GM18507 (cell line): ENCODE data around the gene TBCD.

Experiments used
- DNase-seq: peaks from one replicate; pipeline ENCODE4 v3.0.0; 2011; ENCODE audit warnings: low read depth; ENCODE audit not compliant: insufficient read length; ENCODE audit errors: extremely low spot score
- FAIRE-seq: peaks from 2 replicates; lab custom pipeline; 2011; peaks lifted over from hg19 to GRCh38; lab: Jason Lieb, UNC

The TBCD gene

DNA sequence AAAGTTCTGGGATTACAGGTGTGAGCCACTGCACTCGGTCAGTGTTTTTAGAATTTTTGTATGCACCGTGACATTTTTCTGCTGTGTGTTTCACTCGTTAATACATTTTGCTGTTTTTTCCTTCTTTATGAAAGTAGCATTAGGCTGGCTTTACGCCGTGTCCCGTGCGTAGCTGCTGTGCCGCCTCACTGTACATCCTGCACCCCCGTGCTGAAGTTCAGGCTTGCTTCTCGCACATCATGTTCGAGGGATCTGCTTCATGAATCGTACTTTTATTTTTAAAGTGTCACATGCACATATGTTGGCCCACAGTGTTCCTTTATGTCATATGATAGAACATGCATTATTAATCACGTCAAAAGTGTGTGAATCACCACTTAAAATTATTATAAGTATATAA is 172.3 kb downstream of the TBCD start:
- no peak for DNase-seq
- FAIRE-seq, result no peak

DNA sequence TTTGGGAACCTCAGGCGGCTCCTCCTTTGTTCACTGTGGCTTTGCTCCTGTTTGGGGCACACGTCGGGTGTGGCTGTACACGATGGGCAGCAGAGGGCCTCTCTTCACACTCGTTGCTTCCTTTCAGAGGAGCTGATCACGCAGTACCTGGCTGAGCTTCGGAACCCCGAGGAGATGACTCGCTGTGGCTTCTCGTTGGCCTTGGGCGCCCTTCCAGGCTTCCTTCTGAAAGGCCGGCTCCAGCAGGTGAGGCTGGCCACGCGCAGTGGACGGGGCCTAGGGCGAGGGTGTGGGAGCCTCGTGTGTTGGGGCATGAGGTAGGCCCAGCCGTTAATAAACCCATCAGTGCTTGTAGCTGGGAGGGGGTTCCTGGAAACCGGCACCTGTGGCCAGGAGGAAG is 172.9 kb downstream of the TBCD start:
- no peak for FAIRE-seq
- no peak for DNase-seq

DNA sequence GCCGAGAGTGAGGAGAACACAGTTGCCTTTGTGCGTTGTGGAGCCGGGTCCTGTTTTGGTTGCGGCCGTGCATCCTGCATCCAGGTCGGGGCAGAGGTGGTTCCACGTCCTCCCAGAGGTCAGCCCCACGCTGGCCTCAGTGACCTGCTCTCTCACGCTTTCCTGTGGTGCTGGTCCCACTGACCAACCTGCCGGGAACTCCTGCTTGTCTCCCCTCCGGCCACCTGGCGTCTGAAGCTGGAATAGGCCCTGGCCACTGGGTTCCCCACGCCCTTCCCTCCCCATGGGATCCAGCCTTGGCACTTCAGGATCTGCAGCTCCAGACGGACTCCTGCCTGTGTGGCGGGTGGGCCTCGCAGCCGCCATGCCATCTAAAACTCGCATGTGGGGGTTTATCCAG is 173.5 kb downstream of the TBCD start:
- no peak for FAIRE-seq

DNA sequence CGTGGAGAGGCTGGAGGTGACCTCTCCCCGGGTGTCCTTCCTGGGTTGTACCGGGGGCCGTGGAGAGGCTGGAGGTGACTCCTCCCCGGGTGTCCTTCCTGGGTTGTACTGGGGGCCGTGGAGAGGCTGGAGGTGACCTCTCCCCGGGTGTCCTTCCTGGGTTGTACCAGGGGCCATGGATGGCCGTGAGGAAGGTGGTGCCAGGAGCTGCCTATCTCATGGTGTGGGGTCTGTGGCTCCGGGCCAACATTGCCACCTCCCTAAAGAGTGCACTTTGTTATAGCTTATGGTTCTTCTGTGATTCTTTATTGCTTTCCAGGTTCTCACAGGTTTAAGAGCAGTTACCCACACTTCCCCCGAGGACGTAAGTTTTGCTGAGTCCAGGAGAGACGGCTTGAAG is 174.2 kb downstream of the TBCD start:
- FAIRE-seq (no peak), DNase-seq (no peak)

More for the DNA sequence above, 173.5 kb downstream of the TBCD start:
- DNase-seq, result no peak

DNA sequence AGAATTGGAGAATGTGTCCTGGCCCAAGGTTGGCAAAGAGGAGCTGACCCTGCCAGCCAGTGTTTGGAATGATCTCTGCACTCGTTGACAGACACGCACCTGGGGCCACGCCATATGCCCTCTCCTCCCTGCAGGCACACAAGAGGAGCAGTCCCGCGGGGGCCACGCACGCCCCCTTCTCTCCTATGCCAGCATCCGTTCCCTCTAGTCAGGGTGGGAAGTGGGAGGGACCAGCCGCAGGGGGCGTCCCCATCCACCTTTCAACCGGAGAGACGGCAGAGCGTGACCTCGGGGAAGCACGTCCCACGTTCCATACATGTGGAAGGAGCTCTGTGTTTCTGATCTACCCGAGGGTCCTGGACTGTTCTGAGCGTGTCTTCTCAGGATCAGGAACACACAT is 174.9 kb downstream of the TBCD start:
- no peak for FAIRE-seq
- no peak for DNase-seq

DNA sequence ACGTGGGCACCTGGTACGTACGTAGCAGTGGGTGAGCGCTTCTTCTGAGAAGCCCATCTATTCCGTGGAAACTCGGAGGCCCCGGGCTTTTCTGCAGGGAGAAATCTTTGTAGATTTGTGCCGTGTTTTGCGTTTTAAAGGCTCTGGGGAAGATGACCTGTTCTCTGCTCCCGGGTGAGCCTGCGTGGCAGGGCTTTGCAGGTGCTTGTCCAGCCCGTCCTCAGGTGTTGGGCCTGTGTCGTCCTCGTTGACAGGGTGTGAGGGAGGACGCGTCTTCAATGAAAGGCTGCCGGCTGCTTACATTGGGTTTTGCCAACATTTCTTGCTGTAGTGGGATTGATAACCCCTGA is 175.4 kb downstream of the TBCD start:
- no peak for DNase-seq
- no peak for FAIRE-seq

DNA sequence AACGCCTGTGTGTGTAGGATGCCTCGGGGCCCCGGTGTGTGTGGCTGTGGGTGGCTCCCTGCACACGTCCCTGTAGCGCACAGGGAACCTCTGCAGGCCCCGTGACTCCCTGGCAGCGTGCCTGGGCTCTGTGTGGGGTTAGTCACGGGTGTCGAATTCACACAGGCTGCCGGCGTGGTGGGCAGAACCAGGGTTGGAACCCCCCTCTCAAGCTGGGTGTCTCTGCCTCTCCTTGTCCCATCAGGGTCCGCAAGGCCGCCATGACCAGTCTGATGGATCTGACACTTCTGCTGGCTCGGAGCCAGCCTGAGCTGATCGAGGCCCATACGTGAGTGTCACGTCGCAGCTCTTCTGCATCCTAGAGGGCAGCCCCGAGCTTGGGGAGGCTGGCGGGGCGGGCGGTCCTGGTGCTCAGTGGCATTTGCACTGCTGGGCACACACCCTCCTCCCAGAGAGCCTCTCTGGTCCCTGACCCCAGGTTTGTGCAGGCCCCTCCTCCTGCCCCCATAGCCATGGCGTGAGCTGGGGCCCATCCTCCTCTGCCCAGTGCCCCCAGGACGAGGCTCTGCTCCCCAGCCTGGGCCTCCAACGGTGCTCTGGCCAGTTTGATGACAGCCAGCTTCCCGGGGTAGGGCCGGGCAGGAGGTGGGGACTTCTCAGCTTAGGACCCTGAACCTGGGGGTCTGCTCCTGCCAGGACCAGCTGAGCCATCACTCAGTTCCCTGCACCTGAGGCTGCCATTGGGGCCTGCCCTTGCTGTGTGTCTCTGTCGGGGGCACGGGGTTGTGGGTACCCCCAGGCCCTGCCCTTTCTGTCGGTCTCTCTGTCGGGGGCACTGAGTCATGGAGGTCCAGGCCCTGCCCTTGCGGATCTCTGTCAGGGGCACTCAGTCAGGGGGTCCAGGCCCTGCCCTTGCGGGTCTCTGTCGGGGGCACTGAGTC is 176.1 kb downstream of the TBCD start:
- DNase-seq, result no peak
- FAIRE-seq, result no peak

DNA sequence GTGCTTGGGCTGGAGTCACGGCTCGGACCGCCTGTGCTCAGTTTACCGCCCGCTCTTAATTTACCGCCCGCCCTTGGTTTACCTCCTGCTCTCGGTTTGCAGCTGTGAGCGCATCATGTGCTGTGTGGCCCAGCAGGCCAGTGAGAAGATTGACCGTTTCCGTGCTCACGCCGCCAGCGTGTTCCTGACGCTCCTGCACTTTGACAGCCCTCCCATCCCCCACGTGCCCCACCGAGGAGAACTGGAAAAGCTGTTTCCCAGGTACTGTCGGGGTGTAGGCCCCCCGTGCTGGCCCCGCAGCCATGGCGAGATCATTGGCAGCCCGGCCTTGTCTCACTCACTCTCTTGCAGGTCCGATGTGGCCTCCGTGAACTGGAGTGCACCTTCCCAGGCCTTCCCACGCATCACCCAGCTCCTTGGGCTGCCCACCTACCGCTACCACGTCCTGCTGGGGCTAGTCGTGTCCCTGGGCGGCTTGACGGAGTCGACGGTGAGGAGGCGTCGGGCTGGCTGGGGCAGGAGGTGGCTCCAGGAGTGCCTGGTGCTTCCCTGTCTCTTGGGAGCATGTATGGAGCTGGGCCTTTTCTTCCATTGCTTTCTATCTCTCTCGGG is 177.3 kb downstream of the TBCD start:
- FAIRE-seq, result no peak
- DNase-seq, result no peak

DNA sequence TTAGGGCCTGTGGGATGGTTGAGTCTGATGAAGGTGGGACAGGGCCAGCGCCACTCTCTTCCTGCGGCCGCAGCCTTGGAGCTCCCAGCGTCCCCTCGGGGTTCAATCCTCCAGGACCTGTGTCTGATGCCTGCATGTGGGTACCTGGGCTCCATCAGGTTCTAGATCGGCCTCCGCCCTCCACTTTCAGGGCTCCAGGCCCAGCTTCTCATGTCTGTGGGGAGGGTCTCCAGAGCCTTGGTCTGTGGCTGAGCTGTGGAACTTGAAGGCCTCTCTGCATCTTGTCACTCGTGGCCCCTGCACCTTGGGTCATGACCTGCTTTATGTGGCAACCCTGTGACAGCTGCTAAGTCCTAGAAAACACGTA is 177.8 kb downstream of the TBCD start:
- FAIRE-seq (no peak), DNase-seq (no peak)

DNA sequence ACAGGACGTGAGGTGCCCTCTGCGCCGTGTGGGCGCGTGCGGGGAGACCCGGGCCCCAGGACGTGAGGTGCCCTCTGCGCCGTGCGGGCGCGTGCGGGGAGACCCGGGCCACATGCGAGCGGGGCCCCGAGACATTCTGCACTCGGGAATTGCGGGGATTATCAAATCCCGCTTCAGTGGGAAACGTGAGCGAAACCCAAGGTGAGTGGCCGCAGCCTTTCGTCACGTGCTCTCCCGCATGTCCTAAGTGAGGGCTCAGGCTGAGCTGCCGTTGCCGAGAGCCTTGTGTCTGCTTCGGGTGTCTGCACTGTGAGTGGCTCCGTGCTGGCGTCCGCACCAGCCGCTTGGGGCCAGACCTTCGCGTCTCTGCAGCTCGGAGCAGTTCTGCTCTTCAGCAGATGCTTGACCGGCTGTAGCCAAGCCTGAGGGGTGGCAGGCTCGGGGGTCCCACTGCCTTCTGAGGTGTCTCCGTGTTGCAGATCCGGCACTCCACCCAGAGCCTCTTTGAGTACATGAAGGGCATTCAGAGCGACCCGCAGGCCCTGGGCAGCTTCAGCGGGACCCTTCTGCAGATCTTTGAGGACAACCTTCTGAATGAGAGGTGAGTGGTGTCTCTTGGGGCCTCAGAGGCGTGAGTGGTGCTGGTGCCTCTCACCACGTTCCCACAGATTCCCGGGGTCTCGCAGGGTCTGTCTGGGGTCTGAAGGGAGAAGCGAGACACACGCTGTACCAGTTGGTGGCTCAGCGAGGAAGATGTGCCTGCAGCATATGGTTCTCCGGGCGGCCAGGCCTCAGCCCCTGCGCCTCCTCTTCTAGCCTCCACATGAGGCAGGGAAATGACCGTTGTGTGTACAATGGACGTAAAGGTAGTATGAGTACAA is 178.4 kb downstream of the TBCD start:
- DNase-seq (no peak), FAIRE-seq (no peak)

DNA sequence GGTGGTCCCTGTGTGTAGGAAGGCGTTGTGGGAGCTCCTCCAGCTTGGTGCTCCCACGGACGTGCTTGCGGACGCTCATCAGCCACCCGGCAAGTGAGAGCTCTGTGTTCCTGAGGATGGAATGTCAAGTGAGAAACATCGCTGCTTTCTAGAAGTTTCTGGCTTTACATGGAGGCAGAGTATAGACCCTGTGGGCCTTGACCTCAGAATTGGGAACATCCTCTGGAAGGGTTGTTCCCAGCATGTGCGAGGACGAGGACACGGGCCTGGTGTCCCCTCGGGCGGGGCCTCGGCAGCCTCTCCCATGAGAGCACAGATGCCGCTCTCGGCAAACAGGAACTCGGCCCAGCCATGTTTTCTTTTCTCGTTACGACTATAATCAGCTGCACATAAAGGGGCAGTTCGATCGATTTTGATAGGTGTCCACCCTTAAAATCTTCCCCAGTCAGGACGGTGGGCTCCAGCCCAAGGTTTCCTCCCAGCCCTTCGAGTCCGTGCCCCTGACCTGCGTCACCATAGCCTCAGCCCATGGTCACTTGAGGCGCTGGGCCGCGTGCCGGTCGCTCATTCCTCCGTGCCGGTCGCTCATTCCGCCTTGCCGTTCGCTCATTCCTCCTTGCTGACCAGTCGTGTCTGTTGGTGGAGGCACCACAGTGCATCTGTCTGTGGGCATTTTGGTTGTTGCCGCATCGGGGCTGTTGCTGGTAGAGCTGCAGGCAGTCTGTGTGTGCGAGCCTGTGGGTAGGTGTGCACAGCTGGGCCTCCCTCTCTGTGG is 179.2 kb downstream of the TBCD start:
- FAIRE-seq (no peak), DNase-seq (no peak)

DNA sequence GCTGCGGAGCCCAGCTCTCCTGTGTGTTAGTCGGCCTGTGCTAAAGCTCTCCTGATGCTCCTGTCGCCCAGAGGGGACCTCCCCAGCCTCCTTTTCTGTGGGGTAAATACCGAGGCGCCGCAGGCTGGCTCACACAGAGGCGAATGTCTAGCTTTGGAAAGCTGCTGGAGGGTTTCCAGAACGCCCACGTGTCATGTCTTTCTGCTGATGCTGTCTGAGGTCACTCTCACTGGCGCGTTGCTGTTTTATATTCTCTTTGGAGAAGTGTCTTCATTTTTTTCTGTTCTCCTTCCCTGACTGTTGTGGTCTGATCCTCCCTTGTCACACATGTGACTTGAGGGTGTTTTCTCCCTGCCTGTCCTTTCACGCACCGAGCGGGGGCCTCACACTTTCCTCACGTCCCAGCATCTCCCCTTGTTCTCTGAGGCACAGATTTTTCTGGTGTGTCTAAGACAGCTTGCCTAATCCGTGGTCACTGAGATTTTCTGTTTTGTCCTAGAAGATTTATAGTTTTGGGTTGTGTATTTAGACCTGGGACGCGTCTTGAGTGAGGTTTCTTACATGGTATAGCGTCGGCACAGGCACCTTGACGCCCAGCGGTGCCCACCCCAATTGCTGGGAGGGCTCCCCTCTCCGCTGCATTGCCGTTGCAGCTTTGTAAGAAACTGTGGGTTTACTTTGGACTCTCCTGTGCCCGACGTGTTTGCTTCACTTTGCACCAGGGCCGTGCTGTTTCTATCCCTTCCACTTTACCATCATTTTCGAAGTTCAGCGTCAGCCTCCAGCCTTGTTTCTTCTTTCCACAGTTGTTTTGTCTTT is 180.0 kb downstream of the TBCD start:
- DNase-seq (no peak), FAIRE-seq (no peak)

DNA sequence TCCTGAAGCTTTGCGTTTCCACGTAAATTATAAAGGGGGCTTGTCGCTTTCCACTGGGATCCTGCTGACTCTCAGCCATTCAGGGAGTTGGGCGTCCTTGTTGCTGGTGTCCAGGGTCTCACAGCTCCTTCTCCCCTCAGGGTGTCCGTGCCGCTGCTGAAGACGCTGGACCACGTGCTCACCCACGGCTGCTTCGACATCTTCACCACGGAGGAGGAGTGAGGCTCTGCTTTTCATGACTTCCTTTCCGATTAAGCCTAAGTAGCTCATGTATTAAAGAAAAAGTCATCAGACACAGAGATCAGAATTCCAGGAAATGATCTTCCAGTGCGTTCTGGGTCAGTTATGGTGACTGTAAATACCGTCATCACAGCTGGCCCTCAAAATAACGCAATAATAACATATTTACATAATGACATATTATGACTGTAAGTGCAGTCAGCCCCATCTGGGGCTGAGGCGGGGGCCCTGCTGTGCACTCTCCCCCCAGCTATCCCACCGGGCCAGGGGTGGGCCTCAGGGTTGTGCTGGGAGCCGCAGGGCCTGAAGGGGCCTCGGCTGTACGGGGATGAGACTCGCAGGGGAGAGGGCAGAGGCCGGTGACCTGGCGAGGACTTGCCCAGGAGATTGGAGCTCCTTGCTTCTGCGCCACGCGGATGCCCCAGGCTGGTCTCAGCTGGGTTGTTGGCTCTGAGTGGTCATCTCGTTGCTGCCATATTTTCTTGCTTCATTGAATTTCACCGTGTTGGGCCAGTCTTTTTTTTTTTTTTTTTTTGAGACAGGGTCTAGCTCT is 180.8 kb downstream of the TBCD start:
- no peak for DNase-seq
- FAIRE-seq, result no peak

DNA sequence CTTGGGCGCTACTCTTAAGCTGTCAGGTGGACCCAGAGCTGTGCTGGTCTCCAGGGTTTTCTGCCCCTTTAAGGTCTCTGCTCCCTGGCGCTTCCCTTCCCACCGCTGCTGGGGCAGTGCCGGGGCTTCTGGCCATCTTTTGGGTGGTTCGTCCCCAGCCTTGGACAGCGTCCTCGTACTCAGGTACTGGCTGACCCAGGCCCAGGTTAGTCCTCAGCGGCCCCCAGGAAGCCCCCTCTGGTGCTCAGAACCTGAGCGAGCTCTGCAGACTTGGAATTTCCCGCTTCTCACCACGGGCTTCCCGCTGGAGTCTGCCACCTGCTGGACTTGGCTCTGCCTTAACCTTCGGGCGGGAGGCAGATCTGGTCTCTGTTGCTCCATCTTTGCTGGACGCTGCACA is 182.0 kb downstream of the TBCD start:
- FAIRE-seq (no peak), DNase-seq (no peak)

DNA sequence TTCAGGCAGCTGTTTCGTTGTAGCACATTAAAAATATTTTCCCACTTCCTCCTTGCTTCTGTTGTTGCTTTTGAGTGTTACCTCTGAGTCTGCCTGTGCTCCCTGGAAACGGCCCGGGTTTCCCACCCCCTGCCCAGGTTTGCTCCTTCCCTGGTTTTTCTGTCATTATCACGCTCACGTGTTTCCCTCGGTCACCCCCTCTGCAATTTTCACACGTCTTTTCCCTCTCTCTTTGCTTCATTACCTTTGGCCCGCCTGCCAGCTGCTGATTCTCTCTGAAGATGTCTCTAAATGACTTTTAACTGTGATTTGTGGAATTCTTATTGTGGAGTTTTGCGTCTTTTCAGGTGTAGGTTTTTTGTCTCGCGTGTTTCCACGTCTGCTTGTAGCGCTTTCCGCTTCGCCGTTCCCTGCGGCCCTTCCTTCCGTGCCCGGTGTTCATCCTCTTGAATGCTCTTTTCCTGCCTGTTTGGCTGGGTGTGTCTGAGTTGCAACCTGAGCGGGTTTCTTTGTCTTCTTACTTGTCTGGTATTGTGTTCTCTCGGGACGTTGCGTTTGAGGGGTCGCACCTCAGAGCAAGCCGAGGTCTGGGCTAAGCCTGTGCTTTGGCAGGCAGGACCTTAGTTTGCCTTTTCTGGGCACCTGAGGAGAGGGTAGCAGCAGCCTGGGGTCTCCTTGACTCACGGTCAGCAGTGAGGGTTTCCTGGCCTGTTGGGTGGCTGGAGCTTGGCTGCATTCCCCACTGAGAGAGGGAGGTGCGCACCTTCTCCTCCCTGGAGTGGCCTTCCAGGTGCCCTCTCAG is 184.3 kb downstream of the TBCD start:
- no peak for DNase-seq
- no peak for FAIRE-seq

DNA sequence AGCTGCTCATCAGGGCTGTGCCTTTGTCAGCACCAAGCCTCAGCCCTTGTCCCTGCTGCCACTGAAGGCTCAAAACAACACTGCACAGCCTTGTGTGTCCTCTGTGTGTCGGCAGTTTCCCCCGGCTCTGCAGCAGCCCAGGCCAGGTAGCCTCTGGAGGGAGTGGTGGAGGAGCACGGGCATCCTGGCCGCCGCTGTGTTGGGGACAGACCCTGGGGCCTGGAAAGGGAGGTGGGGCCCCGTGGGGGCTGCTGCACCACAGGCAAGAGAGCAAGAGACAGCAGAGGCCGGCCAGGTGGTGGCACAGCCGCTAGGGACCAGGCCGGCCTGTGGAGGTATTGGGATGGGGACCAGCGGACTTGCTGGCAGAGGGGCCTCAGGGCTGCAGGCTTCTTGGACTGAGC is 184.9 kb downstream of the TBCD start:
- no peak for FAIRE-seq
- no peak for DNase-seq
